HT1080 (cell line): Measurements from ENCODE around the gene EIF2B5. TPM values are rescaled to one million over a fixed set of nuclear protein-coding genes. Genes with fewer than 3 reads are reported as not detected.
A peak's percentile ranks its signal among the peaks of the same experiment; 100 is the strongest.
"Not testable (repeated sequence)": the region's sequence is repeated elsewhere in the genome, so short reads cannot be mapped to it uniquely, and the experiment has no call there.

Source experiments
- DNase-seq: peaks from one replicate; pipeline ENCODE4 v3.0.0-alpha.2; 2015; ENCODE audit warnings: low read depth
- total RNA-seq: library from RNA; depleted of rRNA; stranded (reverse); fragments of >200 nt; shearing (Covaris generic); gene quantifications from 2 replicates; pipeline ENCODE4 v1.2.3, GENCODE V29; 2014

EIF2B5 gene
- total RNA-seq, 1 experiment from 2014 or later = 85.0 TPM

- DNase-seq = peak; percentile 70
Observed at GRCh38 chr3:184145111-184145524, 10.0 kb downstream of the EIF2B5 start.

DNA sequence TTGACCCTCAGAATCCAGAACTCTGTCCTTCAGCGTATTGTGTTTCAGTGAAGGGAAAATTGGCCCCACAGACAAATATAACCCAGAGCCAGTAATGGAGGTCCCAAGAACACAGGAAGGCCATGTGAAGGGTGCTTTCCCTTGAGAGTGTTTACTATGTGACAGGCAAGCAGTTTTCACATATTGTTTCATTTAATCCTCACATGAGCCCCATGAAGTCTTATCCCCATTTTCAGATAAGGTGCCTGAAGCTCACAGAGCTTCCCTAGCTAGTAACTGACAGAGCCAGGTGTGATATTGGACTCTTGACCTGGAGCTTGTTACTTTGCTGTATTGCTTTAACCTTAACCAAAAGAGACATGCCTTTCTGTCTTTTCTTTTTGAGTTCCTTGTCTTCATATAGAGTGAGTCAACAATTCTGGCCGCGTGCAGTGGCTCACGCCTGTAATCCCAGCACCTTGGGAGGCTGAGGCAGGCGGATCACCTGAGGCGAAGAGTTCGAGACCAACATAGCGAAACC lies 10.7 kb downstream of the EIF2B5 start:
- no peak for DNase-seq

DNA sequence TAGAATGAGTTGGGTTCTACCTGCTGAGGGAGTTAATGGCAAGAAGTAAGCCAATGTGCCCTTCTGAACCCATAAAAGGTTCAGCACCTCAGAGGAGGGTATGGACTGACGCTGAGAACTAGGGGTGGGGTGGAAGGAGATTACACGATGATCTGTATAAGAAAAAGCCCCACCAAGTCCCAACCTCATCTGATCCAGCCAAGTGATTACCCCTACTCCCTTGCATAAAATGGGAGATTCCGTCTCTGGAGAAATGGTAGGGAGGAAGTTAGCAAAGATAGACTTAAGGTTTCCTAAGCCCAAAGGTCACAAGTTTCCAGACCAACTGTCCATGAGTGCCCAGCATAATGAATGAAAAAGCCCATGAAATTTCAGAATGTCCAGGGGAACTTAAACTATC lies 12.9 kb downstream of the EIF2B5 start:
- no peak for DNase-seq

- DNase-seq = no peak
Observed at GRCh38 chr3:184149123-184149522, 14.0 kb downstream of the EIF2B5 start.

DNA sequence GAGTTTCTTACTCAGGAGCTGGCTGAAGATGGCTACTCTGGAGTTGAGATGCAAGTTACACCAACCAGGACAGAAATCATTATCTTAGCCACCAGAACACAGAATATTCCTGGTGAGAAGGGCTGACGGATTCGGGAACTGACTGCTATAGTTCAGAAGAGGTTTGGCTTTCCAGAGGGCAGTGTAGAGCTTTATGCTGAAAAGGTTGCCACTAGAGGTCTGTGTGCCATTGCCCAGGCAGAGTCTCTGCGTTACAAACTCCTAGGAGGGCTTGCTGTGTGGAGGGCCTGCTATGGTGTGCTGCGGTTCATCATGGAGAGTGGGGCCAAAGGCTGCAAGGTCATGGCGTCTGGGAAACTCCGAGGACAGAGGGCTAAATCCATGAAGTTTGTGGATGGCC lies 14.6 kb downstream of the EIF2B5 start:
- DNase-seq = not testable (repeated sequence)

GRCh38 chr3:184154885-184155643 lies 19.9 kb downstream of the EIF2B5 start, which contains the start of gene DVL3:
TSS of gene DVL3 (plus strand) at chr3:184155377. CDS start at chr3:184155636, 259 bp downstream.
- peak; percentile 57 for DNase-seq

DNA sequence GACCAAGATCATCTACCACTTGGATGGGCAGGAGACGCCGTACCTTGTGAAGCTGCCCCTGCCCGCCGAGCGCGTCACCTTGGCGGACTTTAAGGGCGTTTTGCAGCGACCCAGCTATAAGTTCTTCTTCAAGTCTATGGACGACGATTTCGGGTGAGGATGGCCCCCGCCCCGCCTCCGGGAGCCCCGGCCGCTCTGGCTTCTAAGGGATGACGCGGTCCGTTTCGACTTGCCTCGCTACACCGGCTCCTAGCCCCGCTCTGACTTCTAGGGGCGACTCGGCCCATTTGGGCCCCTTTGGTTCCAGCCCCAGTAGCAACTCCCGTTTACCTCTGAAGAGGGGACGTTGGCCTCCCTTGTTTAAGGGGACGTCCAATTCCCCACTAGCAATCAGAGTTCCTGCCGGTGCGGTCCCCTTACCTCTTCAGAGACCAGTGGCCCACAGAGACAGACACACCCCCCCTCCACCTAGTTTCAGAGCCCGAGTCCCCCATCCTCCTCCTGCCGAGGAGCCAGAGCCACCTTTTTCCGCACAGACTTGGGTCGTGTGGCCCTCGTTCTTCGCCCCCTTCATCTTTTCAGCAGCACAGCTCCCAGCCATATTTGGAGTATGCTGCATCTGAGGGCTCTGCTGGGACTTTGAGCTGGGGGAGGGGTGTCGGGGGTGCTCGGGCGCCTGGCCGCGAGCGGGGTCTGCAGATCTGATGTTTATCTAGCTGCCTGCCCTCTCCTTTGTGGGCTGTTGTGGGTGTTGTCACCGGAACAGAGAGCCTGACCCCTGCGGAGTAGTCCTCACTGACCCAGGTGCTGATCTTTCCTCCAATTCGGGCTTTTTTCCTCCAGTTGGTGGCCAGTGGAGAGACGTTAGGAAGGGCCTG lies 20.7 kb downstream of the EIF2B5 start:
- DNase-seq = no peak

GRCh38 chr3:184156522-184156955 lies 21.4 kb downstream of the EIF2B5 start:
- peak; percentile 44 for DNase-seq

DNA sequence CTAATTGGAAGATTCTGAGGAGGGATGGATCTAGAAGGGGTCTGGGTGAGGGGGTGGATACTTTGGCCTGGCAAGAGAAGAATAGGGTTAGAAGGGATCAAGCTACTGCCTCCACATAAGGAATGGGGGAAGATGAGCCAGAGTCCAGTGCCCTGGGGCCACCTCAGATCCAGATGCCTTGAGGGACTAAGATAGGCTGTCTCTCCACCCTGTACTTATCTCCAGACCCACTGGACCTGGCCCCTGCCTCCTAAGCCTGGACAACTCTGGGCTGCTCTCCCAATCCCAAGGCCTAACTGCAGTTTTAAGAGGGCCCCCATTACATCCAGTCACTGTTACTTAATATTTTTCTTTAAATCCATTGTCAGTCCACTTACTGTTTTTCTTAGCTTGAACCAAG lies 22.0 kb downstream of the EIF2B5 start:
- no peak for DNase-seq

- DNase-seq = no peak
Observed at GRCh38 chr3:184158404-184158803, 23.2 kb downstream of the EIF2B5 start.

DNA sequence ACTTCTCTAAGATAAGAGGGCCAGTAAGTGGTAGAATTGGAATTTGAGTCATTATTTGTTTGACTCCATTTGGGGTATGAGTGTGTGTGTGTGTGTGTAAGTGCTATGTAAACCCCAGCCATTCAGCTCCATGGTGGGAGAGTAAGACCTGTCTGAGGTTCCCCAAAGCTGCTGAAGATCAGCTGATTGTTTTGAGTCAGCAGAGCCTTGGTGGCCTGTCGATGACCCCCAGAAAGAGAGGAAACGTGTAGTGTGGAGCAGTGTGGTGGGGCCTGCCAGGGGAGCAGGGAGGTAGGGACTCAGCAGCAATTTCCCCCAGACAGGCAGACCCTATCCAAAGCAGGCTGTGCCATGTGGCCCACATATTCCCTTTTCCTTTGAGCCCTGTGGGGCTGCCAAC lies 25.3 kb downstream of the EIF2B5 start:
- no peak for DNase-seq

DNA sequence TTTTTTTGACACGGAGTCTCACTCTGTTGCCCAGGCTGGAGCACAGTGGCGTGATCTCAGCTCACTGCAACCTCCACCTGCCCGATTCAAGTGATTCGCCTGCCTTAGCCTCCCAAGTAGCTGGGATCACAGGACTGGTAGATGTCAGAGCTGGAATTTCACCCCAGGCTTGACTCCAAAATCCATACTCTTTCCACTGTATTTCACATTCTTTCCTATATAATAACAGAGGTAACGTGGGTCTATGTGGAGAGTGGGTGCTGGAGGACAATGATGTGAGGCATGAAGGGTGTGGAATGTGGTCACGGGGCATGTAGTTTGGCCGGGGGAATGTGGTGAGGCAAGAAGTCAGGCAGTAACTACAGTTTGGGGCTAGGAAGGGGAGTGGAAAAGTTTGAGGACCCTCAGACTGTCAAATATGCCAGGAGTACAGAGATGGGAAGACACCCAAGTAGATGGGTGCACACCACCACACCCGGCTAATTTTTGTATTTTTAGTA lies 27.5 kb downstream of the EIF2B5 start:
- DNase-seq = not testable (repeated sequence)

DNA sequence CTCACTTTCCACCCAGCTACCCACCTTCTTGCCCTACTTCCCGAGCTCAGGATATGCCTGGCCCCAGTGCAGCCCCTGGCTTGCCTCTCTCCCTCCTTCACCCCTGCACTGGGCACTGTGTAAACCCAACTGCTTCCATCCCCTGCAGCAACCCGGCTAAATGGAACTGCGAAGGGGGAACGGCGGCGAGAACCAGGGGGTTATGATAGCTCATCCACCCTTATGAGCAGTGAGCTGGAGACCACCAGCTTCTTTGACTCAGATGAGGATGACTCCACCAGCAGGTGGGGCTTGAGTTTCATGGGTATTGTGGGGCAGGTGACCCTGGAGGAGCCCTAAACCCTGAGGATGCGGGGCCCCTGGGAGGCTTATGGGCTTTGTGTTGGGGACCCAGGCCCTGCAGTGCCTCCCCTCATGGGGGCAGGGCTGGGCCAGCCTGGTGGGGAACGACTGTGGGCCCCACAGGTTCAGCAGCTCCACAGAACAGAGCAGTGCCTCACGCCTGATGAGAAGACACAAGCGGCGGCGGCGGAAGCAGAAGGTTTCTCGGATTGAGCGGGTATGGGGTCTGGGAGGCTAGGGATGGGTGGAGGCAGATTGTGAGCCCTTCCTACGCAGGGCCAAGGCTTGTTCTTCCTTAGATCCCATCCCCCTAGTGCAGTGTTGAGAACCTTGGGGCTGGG lies 29.6 kb downstream of the EIF2B5 start:
- no peak for DNase-seq

DNA sequence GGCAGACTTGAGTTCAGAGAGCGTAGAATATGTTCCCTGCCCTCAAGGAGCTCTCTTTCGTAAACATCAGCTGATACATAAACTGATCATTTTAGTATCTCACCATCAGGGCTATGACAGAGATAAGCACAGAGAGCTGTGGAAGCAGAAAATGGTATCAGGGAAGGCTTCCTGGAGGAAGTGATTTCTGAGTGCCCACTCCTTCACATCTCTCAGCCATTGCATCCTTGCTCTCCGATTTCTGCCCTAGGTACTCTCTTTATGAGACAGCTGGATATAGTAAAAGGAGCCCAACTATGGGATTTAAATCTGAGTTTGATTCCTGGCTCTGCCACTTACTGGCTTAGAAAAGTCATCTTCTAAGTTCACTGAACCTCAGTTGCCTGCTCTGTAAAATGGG lies 30.4 kb downstream of the EIF2B5 start:
- no peak for DNase-seq

- DNase-seq = no peak
Observed at GRCh38 chr3:184166671-184167070, 31.5 kb downstream of the EIF2B5 start.

DNA sequence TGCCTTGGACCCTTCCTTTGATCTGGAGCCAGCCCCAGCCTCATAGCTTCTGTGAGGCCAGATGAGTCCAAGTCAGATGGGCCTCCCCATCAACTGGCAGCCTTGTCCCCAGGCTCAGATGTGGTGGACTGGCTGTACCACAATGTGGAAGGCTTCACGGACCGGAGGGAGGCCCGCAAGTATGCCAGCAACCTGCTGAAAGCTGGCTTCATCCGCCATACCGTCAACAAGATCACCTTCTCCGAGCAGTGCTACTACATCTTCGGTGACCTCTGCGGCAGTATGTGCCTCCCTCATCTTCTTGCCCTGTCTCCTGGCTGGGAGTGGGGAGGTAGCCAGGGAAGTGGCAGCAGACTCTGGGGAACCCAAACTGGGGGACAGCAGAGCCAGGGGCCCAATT lies 32.6 kb downstream of the EIF2B5 start:
- DNase-seq = no peak

DNA sequence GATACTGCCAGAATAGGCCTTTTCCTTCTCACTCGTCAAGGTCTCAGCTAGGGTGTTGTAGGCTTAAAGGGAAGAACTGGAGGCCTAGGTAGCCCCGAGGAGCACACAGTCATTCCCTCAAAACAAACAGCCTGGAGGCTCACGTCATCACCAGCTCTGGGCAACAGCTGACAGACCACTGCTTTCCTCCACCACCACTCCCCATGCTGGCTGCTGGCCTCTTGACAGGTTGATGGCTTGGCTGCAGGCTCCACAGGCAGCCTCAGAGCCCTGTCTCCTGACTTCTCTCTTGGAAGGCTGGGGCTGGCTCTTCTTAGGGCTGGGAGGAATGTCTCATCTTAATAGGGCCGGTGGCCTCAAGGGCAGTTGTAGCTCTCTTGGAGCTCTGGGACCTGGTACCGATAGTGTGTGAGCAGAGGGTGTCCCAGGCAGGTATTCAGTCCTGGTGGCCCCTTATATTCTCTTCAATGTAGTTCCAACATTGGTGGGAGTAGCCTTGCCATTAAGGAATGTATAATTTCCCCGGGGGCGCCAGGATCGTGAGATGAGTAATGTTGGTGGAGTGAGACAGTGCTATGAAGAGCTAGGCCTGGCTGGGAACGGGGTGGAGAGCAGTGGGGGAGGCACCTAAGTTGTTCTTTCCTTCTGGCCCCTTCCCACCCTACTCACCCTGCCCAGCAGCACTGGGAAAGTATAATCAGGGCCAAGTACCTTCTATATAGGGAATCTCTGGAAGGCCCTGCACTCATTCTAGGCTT lies 33.4 kb downstream of the EIF2B5 start:
- DNase-seq = no peak

GRCh38 chr3:184169896-184170875 lies 35.0 kb downstream of the EIF2B5 start:
- DNase-seq = no peak

DNA sequence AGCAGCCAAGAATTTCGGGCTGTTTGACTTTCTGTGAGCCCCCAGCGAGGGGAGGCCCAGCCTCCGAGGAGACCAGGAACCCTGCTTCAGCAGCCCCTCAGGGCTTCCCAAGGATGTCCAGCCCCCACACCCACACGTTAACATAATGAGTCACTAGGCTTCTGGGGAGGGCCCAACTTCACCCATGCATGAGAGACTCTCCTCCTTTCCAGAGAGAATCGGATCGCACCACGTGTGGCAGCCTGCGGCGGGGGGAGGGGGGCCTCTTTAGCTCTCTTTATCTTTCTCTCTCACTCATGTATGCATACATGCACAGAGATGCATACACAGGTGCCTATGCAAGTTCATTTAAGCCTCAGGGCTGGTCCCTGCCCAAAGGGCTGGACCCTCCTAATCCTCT lies 36.4 kb downstream of the EIF2B5 start:
- no peak for DNase-seq
